SW480 (cell line): ENCODE data around the gene FHAD1.

Experiments used
- DNase-seq: peaks from one replicate; pipeline ENCODE4 v3.0.0-alpha.2; 2016; ENCODE audit warnings: low spot score

Gene FHAD1

GRCh38 chr1:15326691-15327588 is 79.9 kb downstream of the FHAD1 start:
- DNase-seq = peak; percentile 73

DNA sequence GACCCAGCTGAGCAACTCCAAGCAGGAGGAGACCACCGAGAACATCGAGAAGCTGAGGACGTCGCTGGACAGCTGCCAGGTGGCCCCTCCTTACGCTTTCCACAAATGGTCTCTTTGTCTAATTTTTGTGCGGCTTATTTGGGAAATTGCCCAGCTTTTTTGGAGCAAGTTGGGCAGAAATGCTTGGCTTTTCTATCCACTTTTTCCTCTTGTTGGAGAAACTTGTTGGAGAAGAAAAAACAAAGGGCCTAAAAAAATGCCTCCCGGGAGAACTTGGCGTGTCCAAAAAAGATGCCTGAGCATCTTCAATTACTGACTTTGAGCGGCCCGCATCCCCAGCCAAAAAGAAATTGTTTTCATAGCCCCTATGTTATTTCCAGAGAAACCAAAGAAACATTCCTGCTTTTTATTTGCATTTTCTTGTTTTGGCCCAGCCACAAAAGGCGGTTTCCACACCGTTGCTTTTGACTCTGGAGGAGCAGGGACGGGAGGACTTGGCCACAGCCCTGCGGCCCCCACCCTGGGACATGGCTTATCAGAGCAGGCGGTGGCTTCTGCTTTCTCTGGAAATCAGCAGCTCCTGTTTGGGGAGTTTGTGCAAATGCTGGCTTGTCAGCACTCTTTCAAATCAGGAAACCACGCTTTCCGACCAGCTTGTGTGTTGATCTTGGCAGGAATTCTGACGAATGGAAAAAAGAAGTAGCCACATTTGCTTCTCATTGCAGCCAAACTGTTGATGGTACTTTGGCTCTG is 81.5 kb downstream of the FHAD1 start:
- no peak for DNase-seq

DNA sequence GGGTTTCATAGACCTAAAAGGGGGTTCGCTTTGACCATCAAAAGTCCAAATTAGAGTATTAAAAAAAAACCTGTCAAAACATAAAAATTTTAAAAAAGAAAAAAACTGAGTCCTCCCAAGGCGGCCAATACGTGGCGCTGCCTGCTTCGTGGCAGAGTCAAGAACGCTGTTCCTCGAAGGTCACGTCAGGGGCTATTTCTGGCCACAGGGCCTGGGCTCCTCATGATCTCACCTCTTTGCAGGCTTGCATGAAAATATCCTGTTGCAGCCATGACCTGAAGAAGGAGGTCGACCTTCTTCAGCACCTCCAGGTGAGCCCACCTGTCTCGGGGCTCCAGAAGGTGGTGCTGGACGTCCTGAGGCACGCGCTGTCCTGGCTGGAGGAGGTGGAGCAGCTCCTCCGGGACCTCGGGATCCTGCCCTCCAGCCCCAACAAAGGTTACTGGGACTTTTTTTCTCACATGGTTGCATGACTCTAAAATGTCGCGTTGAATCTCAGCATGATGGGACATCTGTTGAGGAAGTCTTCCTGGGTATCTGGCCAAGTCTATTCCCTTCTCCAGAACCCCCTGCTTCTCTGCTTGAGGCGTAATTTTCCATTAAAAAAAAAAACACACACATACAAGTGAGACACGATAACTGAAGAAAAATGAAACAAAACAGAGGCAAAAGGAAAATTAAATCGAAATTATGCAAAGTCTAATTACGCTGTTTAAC is 82.2 kb downstream of the FHAD1 start:
- no peak for DNase-seq

DNA sequence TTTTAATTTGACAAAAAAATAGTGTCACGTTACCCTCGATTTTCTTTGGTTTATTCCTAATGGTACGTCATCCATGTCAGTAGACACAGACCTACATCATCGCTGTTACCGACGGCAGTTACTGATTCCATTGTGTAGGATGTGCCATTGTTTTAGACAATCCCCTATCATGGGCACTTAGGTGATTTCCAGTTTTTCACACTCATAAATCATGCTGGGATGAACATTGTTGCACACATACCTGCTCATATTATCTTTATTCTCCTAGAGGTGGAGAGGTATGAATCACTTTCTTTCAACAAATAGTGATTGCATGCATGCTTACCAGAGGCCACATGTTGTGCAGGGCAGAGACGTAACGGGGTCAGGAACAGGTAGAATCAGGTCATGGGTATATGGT is 83.0 kb downstream of the FHAD1 start:
- DNase-seq = no peak

DNA sequence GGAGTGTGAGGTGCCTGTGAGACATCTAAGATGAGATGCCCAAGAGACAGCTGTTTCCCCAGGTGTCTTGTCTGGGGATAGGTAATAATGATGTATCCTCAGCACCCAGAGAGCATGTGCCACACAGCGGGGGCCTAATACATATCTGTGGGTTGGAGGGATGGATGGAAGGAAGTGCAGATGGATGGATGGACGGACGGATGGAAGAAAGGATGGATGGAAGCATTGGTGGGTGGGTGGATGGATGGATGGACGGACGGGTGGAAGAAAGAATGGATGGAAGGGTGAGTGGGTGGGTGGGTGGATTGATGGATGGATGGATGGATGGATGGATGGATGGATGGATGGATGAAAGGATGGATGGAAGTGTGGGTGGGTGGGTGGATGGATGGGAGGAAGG is 84.2 kb downstream of the FHAD1 start:
- DNase-seq = no peak

GRCh38 chr1:15331734-15332133 is 84.7 kb downstream of the FHAD1 start:
- DNase-seq = no peak

GRCh38 chr1:15332525-15332924 is 85.5 kb downstream of the FHAD1 start:
- DNase-seq = no peak

- DNase-seq = no peak
Measured at GRCh38 chr1:15332952-15333715, 86.1 kb downstream of the FHAD1 start.

DNA sequence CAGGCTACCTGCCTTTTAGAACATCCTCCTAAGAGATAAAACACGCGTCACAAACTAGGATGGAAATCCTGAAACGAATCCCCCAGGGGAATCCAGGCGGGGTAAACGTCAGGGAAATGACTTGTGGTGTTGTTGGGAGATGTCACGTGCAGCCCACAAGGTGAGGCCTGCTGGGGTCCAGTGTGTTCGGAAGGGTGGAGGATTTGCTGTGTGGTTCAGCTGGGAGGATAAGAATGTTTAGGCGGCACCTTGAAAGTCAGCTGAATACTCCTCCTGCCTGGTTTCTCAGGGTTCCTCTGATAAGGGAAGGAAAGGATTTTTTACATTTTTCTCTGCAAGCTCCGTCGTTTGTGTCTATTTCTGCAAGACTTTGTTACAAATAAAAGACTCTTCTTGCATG is 88.0 kb downstream of the FHAD1 start:
- no peak for DNase-seq

- DNase-seq = no peak
Measured at GRCh38 chr1:15336866-15337265, 89.8 kb downstream of the FHAD1 start.

- peak; percentile 80 for DNase-seq
Measured at GRCh38 chr1:15337656-15338402, 90.8 kb downstream of the FHAD1 start.

- no peak for DNase-seq
Measured at GRCh38 chr1:15339570-15339969, 92.5 kb downstream of the FHAD1 start.

- DNase-seq = no peak
Measured at GRCh38 chr1:15341228-15341627, 94.2 kb downstream of the FHAD1 start.

DNA sequence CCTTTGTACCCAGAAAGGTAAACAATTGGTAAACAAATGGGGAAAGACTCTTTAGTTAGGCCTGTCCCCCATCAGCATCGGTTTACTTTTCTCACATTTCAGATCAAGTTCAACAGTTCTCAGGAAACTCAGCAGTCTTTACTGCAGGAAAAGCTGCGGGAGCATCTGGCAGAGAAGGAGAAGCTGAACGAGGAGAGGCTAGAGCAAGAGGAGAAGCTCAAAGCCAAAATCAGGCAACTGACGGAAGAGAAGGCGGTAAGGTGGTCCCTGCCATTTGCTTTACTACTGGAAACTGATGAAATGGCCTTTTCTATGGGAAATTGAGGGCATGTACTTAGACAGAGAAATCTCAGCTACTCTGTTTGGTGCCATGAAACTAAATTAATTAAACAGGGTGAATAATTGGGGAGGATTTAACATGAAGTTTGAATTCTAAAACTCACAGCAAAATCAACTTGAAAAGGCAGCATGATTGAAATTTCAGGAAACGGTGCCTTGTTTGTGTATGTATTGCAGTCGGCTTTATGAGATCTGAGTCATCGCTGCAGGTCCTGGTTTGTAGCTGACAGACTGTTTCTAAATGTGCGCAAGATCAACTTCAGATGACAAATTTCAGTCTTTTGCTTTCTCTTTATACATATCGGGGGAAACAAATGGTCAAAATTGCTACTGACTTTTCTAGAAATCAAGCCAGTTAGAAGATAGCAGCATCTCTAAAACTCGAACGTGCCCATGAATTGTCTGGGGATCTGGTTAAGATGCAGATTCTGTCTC is 94.8 kb downstream of the FHAD1 start:
- DNase-seq = peak; percentile 46

GRCh38 chr1:15342408-15342967 is 95.5 kb downstream of the FHAD1 start:
- DNase-seq = no peak

DNA sequence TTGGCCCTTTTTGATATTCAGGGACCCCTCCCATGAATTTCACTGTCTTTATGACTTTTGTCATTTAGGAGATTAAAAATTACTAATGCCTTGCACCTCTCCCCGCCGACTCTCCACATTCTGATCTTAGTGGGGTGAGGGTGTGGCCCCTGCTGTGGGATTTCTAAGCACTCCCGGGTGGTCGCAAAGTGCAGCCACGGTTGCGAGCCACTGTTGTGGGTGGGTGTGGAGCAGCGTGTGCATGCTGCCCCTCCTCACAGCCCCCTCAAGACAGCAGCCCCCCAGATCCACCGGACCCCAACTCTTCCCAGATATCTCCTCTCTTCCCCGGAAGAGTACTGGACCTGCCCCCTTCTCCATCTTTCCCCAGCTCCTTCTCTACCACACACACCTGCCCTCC is 96.1 kb downstream of the FHAD1 start:
- DNase-seq = no peak

- no peak for DNase-seq
Measured at GRCh38 chr1:15343729-15344128, 96.7 kb downstream of the FHAD1 start.

GRCh38 chr1:15344380-15344779 is 97.4 kb downstream of the FHAD1 start:
- DNase-seq = no peak

GRCh38 chr1:15344800-15345704 is 98.0 kb downstream of the FHAD1 start:
- no peak for DNase-seq
